ENCODE data around the gene TRMT1.

DNA sequence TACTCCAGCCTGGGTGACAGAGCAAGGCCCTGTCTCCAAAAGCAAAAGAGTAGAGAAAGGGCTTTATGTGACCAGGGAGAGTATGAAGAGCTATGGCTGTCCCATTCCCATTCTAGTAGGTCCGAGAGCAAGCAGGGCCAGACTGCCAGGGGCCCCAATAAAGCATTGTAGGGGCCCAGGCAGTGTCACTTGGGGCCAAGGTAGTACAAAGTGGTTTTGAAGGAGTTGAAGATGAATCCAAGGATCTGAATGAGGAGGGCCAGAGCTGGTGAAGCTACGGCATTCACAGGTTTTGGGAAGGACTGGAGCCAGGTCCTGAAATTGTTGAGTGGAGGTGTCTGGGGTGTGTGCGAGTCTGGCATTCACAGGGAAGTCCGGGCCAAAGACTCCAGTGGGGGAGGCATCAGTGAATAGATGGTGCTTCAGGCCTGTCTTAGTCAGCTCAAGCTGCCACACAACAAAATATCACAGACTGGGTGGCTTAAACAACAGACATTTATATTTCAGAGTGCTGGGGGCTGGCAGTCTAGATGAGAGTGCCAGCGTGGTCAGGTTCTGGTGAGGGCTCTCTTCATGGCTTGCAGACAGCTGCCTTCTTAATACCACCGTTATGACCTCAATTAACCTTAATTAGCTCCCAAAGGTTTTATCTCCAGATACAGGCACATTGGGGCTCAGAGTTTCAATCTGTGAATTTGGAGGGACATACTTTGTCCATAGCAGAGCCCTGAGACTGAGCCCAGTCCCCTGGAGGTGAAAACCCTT, 11.5 kb upstream of the TRMT1 start:
- no peak for TF ChIP-seq PRRX2 (CRISPR knock-in tag; IDR thresholded peaks at IDR 0.05)
- no peak for TF ChIP-seq CBFB (CRISPR knock-in tag; IDR thresholded peaks at IDR 0.05; ENCODE audit: low read depth)
- TF ChIP-seq KAT7 (CRISPR knock-in tag; IDR thresholded peaks at IDR 0.05; ENCODE audit: borderline replicate concordance): no peak
- TF ChIP-seq GABPB1 (CRISPR knock-in tag; IDR thresholded peaks at IDR 0.05): no peak
- TF ChIP-seq, protein P1, sequence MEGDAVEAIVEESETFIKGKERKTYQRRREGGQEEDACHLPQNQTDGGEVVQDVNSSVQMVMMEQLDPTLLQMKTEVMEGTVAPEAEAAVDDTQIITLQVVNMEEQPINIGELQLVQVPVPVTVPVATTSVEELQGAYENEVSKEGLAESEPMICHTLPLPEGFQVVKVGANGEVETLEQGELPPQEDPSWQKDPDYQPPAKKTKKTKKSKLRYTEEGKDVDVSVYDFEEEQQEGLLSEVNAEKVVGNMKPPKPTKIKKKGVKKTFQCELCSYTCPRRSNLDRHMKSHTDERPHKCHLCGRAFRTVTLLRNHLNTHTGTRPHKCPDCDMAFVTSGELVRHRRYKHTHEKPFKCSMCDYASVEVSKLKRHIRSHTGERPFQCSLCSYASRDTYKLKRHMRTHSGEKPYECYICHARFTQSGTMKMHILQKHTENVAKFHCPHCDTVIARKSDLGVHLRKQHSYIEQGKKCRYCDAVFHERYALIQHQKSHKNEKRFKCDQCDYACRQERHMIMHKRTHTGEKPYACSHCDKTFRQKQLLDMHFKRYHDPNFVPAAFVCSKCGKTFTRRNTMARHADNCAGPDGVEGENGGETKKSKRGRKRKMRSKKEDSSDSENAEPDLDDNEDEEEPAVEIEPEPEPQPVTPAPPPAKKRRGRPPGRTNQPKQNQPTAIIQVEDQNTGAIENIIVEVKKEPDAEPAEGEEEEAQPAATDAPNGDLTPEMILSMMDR (IDR thresholded peaks at IDR 0.05): no peak
- no peak for TF ChIP-seq ESRRA (CRISPR knock-in tag; IDR thresholded peaks at IDR 0.05; ENCODE audit: borderline replicate concordance)
- no peak for TF ChIP-seq USF1 (CRISPR knock-in tag; IDR thresholded peaks at IDR 0.05)
- no peak for TF ChIP-seq E2F1 (CRISPR knock-in tag; IDR thresholded peaks at IDR 0.05)

Data from WTC11 (cell line).